NCI-H446 treated with DMSO at 0.1 percent for 48 hours (cell line): ENCODE measurements around the gene UNC5A.

Source experiments
- DNase-seq: peaks from one replicate; lab custom pipeline; 2025; lab: John Stamatoyannopoulos, UW

Gene UNC5A

GRCh38 chr5:176899296-176899891 is 89.0 kb downstream of the UNC5A start, which contains the start of gene HK3:
Gene HK3, minus strand, starts transcription at chr5:176899346. Its CDS starts 3,187 bp downstream, at chr5:176896159.
- no peak for DNase-seq

- no peak for DNase-seq
These were observed 89.8 kb downstream of the UNC5A start for GRCh38 chr5:176899946-176900779.

- DNase-seq, result no peak
These were observed 90.4 kb downstream of the UNC5A start for GRCh38 chr5:176900780-176901204.

GRCh38 chr5:176901260-176902101 is 91.1 kb downstream of the UNC5A start:
- no peak for DNase-seq

GRCh38 chr5:176902102-176902814 is 91.9 kb downstream of the UNC5A start:
- DNase-seq, result no peak

DNA sequence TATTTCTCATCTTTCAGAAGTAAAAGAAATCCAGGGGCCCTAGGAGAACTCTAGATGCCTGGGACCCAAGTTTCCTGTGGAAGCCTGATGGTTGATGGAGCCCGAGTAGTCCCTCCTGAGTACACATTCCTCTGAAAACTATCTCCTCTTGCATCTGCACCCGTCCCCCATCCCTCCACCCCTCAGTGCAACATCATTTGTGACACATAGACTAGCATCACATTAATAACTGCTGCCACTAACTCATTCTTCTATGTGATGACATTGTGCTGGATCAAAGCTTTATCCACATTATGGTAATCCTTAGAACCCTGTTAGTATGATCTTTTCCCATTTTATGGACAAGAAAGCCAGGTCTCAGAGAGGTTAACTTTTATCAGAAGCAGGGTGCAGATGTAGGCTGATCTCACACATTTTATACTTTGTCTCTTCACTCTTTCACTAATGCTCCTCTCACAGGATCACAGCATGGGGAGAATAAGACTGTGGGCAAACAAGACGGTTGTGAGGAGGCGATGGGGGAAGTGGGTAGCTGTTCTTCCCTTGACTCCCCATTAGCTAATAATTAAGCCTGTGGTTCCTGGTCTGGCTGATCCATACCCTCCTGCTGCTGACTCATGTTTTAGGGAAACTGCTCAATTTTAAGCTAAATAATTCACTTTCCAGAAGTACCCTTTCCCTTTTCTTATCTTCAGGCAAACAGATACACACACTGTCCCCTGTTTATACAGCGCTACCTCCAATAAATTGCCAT is 92.7 kb downstream of the UNC5A start:
- no peak for DNase-seq

DNA sequence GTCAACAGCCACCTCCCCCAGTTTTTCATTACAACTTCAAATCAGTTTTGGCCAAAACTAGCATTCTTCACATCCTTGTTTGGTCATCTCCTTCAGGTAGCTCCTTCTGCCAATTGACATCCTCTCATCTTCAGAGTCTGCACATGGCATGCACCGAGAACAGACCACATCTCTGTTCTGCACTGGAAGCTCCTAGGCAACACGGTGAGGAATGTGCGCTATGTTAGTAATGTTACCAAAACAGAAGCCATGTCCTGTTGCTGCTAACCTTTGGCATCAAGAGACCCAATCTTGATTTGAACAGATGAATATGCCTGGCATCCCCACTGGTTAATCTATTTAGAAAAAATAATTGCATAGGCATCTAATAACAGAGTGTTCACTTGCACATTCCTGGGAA is 93.9 kb downstream of the UNC5A start:
- no peak for DNase-seq

DNA sequence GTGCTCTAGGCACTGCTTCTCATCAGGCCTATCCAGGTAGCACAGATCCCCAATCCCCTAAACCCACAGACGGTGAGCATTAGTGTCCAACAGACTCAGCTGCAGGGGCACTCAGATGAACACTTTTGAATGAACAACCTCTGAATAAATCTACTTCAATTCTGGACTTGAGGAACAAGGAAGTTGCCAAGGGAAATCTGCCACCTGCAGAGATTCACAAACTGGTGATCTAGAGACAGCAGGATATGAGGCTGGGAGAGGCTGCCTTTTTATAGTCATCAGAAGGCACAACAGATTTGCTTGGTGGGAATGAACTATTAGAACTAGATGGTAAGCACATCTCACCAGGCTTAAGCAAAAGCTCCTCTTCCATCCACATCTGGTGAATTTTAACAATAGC is 95.8 kb downstream of the UNC5A start:
- DNase-seq, result no peak

- no peak for DNase-seq
These were observed 96.4 kb downstream of the UNC5A start for GRCh38 chr5:176906796-176907195.

DNA sequence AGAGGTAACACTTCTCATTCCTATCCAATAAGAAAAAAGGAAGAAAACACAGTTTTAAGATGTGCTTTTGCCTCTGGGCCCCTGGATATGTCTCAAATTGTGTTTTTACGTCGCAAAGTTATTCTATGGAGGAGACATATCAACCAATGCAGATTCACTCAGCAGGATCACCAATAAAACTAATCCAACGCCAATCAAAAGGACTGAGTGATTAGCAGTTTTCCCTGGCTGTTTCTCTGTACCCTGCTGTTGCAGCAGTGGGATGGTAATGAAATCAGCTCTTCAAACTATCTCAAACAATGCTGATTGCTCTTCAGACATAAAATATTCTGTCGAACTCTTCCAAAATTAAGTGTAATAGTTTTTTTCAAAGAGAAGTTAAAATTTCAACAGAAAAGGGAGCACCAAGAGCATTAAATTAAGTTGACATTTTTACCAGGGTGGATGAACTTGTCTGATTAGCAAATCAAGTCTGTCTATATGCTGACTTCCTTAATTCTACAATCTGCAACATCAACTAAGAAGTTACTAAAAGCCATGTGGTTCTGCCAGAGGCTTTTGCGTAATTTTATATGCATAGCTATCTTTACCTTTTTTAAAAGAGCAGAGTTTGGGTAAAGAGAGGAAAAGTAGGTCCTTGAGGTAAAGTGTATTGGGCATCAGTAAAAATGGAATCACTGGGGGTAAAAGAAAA is 98.5 kb downstream of the UNC5A start:
- DNase-seq, result no peak

GRCh38 chr5:176912115-176912514 is 101.8 kb downstream of the UNC5A start:
- no peak for DNase-seq

DNA sequence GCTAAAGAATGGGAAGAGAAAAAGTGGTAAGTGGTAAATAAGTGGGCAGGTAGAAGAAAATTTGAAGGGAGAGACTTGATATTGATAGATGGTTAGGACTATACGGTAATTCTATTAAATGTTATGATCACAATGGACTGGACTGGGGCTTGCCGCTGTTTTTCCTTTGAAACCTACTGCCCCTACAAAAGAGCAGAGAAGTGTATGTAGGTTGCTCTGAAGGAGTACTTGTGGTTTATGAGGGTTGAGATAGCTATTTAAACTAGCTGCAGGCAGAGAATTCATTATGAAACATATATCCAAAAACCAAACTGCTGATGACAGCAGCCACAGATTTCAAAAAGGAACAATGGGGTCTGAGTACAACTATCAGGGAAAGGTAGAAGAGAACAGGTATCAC is 105.5 kb downstream of the UNC5A start:
- DNase-seq, result no peak

- DNase-seq, result no peak
These were observed 106.0 kb downstream of the UNC5A start for GRCh38 chr5:176916337-176916736.

- no peak for DNase-seq
These were observed 108.3 kb downstream of the UNC5A start for GRCh38 chr5:176918613-176919012.

DNA sequence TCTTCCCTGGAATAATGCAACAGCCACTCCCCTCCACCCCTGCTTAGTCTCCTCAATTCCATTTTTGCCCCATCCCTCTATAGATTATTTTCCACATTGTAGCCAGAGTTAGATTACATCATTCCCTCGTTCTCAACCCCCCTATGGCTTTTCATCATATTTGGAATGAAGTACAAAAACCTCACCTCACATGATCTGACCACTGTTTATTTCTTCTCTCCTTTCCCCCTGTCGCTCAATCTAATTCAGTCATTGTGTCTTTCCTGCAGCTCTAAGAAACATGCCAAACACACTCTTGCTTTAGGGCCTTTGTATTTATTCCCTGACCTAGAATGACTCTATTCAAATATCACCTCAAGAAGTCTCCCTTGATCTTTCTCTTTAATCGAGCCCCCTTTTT is 111.4 kb downstream of the UNC5A start:
- DNase-seq, result no peak

GRCh38 chr5:176922817-176923216 is 112.5 kb downstream of the UNC5A start:
- DNase-seq, result no peak

DNA sequence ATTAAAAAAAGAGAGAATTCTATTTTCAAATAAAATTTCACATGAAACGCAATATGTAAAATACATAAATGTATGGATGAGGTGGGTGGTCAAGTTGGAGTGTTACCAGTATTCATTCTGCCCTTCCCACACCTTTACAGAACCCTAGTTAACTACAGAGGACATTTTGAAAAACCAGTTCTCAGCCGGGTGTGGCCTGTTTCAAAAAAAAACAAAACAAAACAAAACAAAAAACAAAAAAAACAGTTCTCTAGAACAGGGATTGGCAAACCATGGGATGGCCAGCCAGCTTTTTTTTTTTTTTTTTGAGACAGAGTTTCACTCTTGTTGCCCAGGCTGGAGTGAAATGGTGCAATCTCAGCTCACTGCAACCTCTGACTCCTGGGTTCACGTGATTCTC is 117.2 kb downstream of the UNC5A start:
- no peak for DNase-seq

- DNase-seq, result no peak
These were observed 119.3 kb downstream of the UNC5A start for GRCh38 chr5:176929654-176930053.
